ENCODE results near the gene ADORA2A. TPM values are rescaled to one million over a fixed set of nuclear protein-coding genes. Genes with fewer than 3 reads are reported as not detected.

The ADORA2A gene
- total RNA-seq, 1 donor from 2014 or later = 7.2 TPM

GRCh38 chr22:24455039-24455438 is 27.6 kb downstream of the ADORA2A start:
- Mint-ChIP-seq H3K27ac (no peak overlapping the region), H3K4me3 (no peak overlapping the region), H3K27me3 (peaks cover 4% of the 10 kb centered on the region), H3K9me3 (no peaks in the 10 kb centered on the region), H3K4me1 (ENCODE audit: unreplicated experiment) (peaks cover 14% of the 10 kb centered on the region), H3K36me3 (no peaks in the 10 kb centered on the region)
- no peak for DNase-seq (ENCODE audit: extremely low spot score, unreplicated experiment)
- no peak for TF ChIP-seq CTCF (conservative IDR thresholded peaks at IDR 0.05)

- Mint-ChIP-seq H3K4me1 (ENCODE audit: unreplicated experiment) (peaks cover 13% of the 10 kb centered on the region), H3K27ac (no peak overlapping the region), H3K4me3 (no peak overlapping the region), H3K9me3 (no peaks in the 10 kb centered on the region), H3K36me3 (no peaks in the 10 kb centered on the region), H3K27me3 (peaks cover 4% of the 10 kb centered on the region)
- no peak for DNase-seq (ENCODE audit: extremely low spot score, unreplicated experiment)
- no peak for TF ChIP-seq CTCF (conservative IDR thresholded peaks at IDR 0.05)
These were observed 28.5 kb downstream of the ADORA2A start for GRCh38 chr22:24455751-24456426.

GRCh38 chr22:24457894-24458420 is 30.6 kb downstream of the ADORA2A start:
- H3K9me3 Mint-ChIP-seq = no peaks in the 10 kb centered on the region
- peaks cover 4% of the 10 kb centered on the region for H3K27me3 Mint-ChIP-seq
- peaks cover 14% of the 10 kb centered on the region for H3K4me1 Mint-ChIP-seq (ENCODE audit: unreplicated experiment)
- no peak for DNase-seq (ENCODE audit: extremely low spot score, unreplicated experiment)
- no peaks in the 10 kb centered on the region for H3K36me3 Mint-ChIP-seq
- no peak overlapping the region for H3K4me3 Mint-ChIP-seq
- no peak overlapping the region for H3K27ac Mint-ChIP-seq
- no peak for TF ChIP-seq CTCF (conservative IDR thresholded peaks at IDR 0.05)

- peak overlapping the region; percentile 17 for H3K27ac Mint-ChIP-seq
- peaks cover 14% of the 10 kb centered on the region for H3K4me1 Mint-ChIP-seq (ENCODE audit: unreplicated experiment)
- H3K36me3 Mint-ChIP-seq = no peaks in the 10 kb centered on the region
- H3K27me3 Mint-ChIP-seq = no peaks in the 10 kb centered on the region
- no peak overlapping the region for H3K4me3 Mint-ChIP-seq
- TF ChIP-seq CTCF (conservative IDR thresholded peaks at IDR 0.05) = no peak
- DNase-seq (ENCODE audit: extremely low spot score, unreplicated experiment) = no peak
- H3K9me3 Mint-ChIP-seq = no peaks in the 10 kb centered on the region
These were observed 32.5 kb downstream of the ADORA2A start for GRCh38 chr22:24459911-24460310.

- H3K9me3 Mint-ChIP-seq = no peaks in the 10 kb centered on the region
- peaks cover 17% of the 10 kb centered on the region for H3K4me1 Mint-ChIP-seq (ENCODE audit: unreplicated experiment)
- no peaks in the 10 kb centered on the region for H3K36me3 Mint-ChIP-seq
- no peak for DNase-seq (ENCODE audit: extremely low spot score, unreplicated experiment)
- TF ChIP-seq CTCF (conservative IDR thresholded peaks at IDR 0.05) = peak; percentile 16
- peak overlapping the region; percentile 42 for H3K4me3 Mint-ChIP-seq
- peak overlapping the region; percentile 81 for H3K27ac Mint-ChIP-seq
- no peaks in the 10 kb centered on the region for H3K27me3 Mint-ChIP-seq
These were observed 33.2 kb downstream of the ADORA2A start for GRCh38 chr22:24460418-24461089.

Measured in type B pancreatic cell (in vitro differentiated cells).